ENCODE results near the gene MYO7B.

- TF ChIP-seq, protein P1, sequence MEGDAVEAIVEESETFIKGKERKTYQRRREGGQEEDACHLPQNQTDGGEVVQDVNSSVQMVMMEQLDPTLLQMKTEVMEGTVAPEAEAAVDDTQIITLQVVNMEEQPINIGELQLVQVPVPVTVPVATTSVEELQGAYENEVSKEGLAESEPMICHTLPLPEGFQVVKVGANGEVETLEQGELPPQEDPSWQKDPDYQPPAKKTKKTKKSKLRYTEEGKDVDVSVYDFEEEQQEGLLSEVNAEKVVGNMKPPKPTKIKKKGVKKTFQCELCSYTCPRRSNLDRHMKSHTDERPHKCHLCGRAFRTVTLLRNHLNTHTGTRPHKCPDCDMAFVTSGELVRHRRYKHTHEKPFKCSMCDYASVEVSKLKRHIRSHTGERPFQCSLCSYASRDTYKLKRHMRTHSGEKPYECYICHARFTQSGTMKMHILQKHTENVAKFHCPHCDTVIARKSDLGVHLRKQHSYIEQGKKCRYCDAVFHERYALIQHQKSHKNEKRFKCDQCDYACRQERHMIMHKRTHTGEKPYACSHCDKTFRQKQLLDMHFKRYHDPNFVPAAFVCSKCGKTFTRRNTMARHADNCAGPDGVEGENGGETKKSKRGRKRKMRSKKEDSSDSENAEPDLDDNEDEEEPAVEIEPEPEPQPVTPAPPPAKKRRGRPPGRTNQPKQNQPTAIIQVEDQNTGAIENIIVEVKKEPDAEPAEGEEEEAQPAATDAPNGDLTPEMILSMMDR (IDR thresholded peaks at IDR 0.05), result no peak
- TF ChIP-seq POLR2AphosphoS5 (IDR thresholded peaks at IDR 0.05) (no peak), EP300 (IDR thresholded peaks at IDR 0.05) (no peak)
Observed at GRCh38 chr2:127567351-127567854, 31.9 kb downstream of the MYO7B start.

Measured in stomach (tissue), 4 donors.